Karpas-422 (cell line): Measurements from ENCODE around the gene ALG2. TPM values are rescaled to one million over a fixed set of nuclear protein-coding genes. Genes with fewer than 3 reads are reported as not detected.

Source experiments
- DNase-seq: peaks from one replicate; pipeline ENCODE4 v3.0.0-alpha.2; 2015
- H2AFZ ChIP-seq: fragments of 200-600 bp; sonication (generic); 2 replicates; pipeline ENCODE4 v1.6.1; 2014; ENCODE audit warnings: antibody characterized with exemption, low read length, mixed read lengths
- H3K27ac ChIP-seq: fragments of 200-600 bp; sonication (generic); 2 replicates; pipeline ENCODE4 v1.5.1; 2014; ENCODE audit warnings: mild to moderate bottlenecking, low read length, moderate library complexity
- H3K27me3 ChIP-seq: fragments of 200-600 bp; sonication (generic); 2 replicates; pipeline ENCODE4 v1.6.1; 2014; ENCODE audit warnings: low read length, mixed read lengths
- H3K36me3 ChIP-seq: fragments of 200-600 bp; sonication (generic); 2 replicates; pipeline ENCODE4 v1.6.1; 2014; ENCODE audit warnings: low read length, mixed read lengths; ENCODE audit not compliant: insufficient read depth
- H3K4me1 ChIP-seq: fragments of 200-600 bp; sonication (generic); 2 replicates; pipeline ENCODE4 v1.6.1; 2014; ENCODE audit warnings: mild to moderate bottlenecking, low read length, mixed read lengths
- H3K4me2 ChIP-seq: fragments of 200-600 bp; sonication (generic); 2 replicates; pipeline ENCODE4 v1.6.1; 2014; ENCODE audit warnings: low read length, low read depth, mild to moderate bottlenecking; ENCODE audit not compliant: poor library complexity, severe bottlenecking
- H3K4me3 ChIP-seq: fragments of 200-600 bp; sonication (generic); 2 replicates; pipeline ENCODE4 v1.5.1; 2014; ENCODE audit warnings: mild to moderate bottlenecking, antibody characterized with exemption, low read length, mixed read lengths
- H3K79me2 ChIP-seq: fragments of 200-600 bp; sonication (generic); 2 replicates; pipeline ENCODE4 v1.6.1; 2014; ENCODE audit warnings: mild to moderate bottlenecking, low read length, mixed read lengths
- H3K9ac ChIP-seq: fragments of 200-600 bp; sonication (generic); 2 replicates; pipeline ENCODE4 v1.6.0; 2014; ENCODE audit warnings: low read length
- H3K9me2 ChIP-seq: fragments of 200-600 bp; sonication (generic), shearing (Covaris generic); replicated peaks from 2 replicates; pipeline ENCODE4 v1.6.0; 2014; ENCODE audit warnings: mild to moderate bottlenecking, low read length, moderate library complexity; ENCODE audit not compliant: insufficient read depth
- H3K9me3 ChIP-seq: fragments of 300-700, 200-600 bp; sonication (generic); 2 replicates; pipeline ENCODE4 v1.6.1; 2014; ENCODE audit warnings: low read length, mixed read lengths
- H4K20me1 ChIP-seq: fragments of 200-600 bp; sonication (generic); 2 replicates; pipeline ENCODE4 v1.6.1; 2014; ENCODE audit warnings: mild to moderate bottlenecking, antibody characterized with exemption, low read length, low read depth; ENCODE audit not compliant: insufficient read depth
- total RNA-seq: library from RNA; depleted of rRNA; stranded (reverse); fragments of >200 nt; shearing (Covaris generic); gene quantifications from 2 replicates; pipeline ENCODE4 v1.2.3, GENCODE V29; 2014; ENCODE audit warnings: low replicate concordance

Gene ALG2
- total RNA-seq, 1 experiment from 2014 or later: 19.9 TPM

- H3K36me3 ChIP-seq: no peaks in the 10 kb centered on the region
- no peak overlapping the region for H3K4me3 ChIP-seq
- no peak overlapping the region for H3K9ac ChIP-seq
- H3K4me2 ChIP-seq: no peak overlapping the region
- no peak overlapping the region for H3K27ac ChIP-seq
- peaks cover 27% of the 10 kb centered on the region for H3K4me1 ChIP-seq
- no peak overlapping the region for H2AFZ ChIP-seq
- no peaks in the 10 kb centered on the region for H3K79me2 ChIP-seq
- no peaks in the 10 kb centered on the region for H3K27me3 ChIP-seq
- H4K20me1 ChIP-seq: no peaks in the 10 kb centered on the region
- no peaks in the 10 kb centered on the region for H3K9me2 ChIP-seq
- no peaks in the 10 kb centered on the region for H3K9me3 ChIP-seq
- DNase-seq: no peak
These were observed 40.2 kb upstream of the ALG2 start for GRCh38 chr9:99261923-99262322.

- Histone ChIP-seq H3K27ac (no peak overlapping the region), H3K9ac (peak overlapping the region; percentile 43), H2AFZ (peak overlapping the region; percentile 81)
These were observed 37.6 kb upstream of the ALG2 start for GRCh38 chr9:99259231-99259918.

GRCh38 chr9:99257723-99258389 is 36.1 kb upstream of the ALG2 start:
- H3K4me1 ChIP-seq: peaks cover 12% of the 10 kb centered on the region
- no peak overlapping the region for H2AFZ ChIP-seq
- no peak overlapping the region for H3K4me3 ChIP-seq
- H4K20me1 ChIP-seq: no peaks in the 10 kb centered on the region
- H3K9me2 ChIP-seq: no peaks in the 10 kb centered on the region
- no peak overlapping the region for H3K4me2 ChIP-seq
- no peak overlapping the region for H3K27ac ChIP-seq
- H3K79me2 ChIP-seq: no peaks in the 10 kb centered on the region
- DNase-seq: no peak
- no peaks in the 10 kb centered on the region for H3K9me3 ChIP-seq
- H3K36me3 ChIP-seq: no peaks in the 10 kb centered on the region
- no peak overlapping the region for H3K9ac ChIP-seq
- H3K27me3 ChIP-seq: no peaks in the 10 kb centered on the region

More at GRCh38 chr9:99259231-99259918, 37.6 kb upstream of the ALG2 start:
- no peak for DNase-seq
- no peaks in the 10 kb centered on the region for H3K27me3 ChIP-seq
- no peaks in the 10 kb centered on the region for H3K9me3 ChIP-seq
- peak overlapping the region; percentile 50 for H3K4me2 ChIP-seq
- H3K36me3 ChIP-seq: no peaks in the 10 kb centered on the region
- H3K79me2 ChIP-seq: no peaks in the 10 kb centered on the region
- no peaks in the 10 kb centered on the region for H4K20me1 ChIP-seq
- H3K9me2 ChIP-seq: no peaks in the 10 kb centered on the region
- no peak overlapping the region for H3K4me3 ChIP-seq
- H3K4me1 ChIP-seq: peaks cover 17% of the 10 kb centered on the region

- H2AFZ ChIP-seq: no peak overlapping the region
- H3K4me2 ChIP-seq: no peak overlapping the region
- peaks cover 12% of the 10 kb centered on the region for H3K4me1 ChIP-seq
- no peaks in the 10 kb centered on the region for H3K9me3 ChIP-seq
- no peaks in the 10 kb centered on the region for H3K9me2 ChIP-seq
- H3K27ac ChIP-seq: no peak overlapping the region
- H3K79me2 ChIP-seq: no peaks in the 10 kb centered on the region
- H3K9ac ChIP-seq: no peak overlapping the region
- no peaks in the 10 kb centered on the region for H4K20me1 ChIP-seq
- H3K36me3 ChIP-seq: no peaks in the 10 kb centered on the region
- no peak for DNase-seq
- no peaks in the 10 kb centered on the region for H3K27me3 ChIP-seq
- no peak overlapping the region for H3K4me3 ChIP-seq
These were observed 33.9 kb upstream of the ALG2 start for GRCh38 chr9:99255651-99256050.

- Histone ChIP-seq H3K4me1 (no peaks in the 10 kb centered on the region; the same call in 1 of the 2 replicates), H3K9ac (no peak overlapping the region), H3K9me2 (no peaks in the 10 kb centered on the region), H3K27ac (no peak overlapping the region), H3K79me2 (no peaks in the 10 kb centered on the region), H4K20me1 (no peaks in the 10 kb centered on the region), H2AFZ (no peak overlapping the region), H3K9me3 (no peaks in the 10 kb centered on the region), H3K4me2 (no peak overlapping the region), H3K27me3 (no peaks in the 10 kb centered on the region), H3K36me3 (no peaks in the 10 kb centered on the region), H3K4me3 (no peak overlapping the region)
- DNase-seq: no peak
These were observed 32.2 kb upstream of the ALG2 start for GRCh38 chr9:99253772-99254431.

GRCh38 chr9:99253134-99253533 is 31.4 kb upstream of the ALG2 start:
- Histone ChIP-seq H3K9me3 (no peaks in the 10 kb centered on the region), H3K79me2 (no peaks in the 10 kb centered on the region), H4K20me1 (no peaks in the 10 kb centered on the region), H2AFZ (no peak overlapping the region), H3K27me3 (no peaks in the 10 kb centered on the region), H3K27ac (no peak overlapping the region), H3K9me2 (no peaks in the 10 kb centered on the region), H3K4me1 (no peaks in the 10 kb centered on the region; the same call in 1 of the 2 replicates), H3K4me3 (no peak overlapping the region), H3K9ac (no peak overlapping the region), H3K36me3 (no peaks in the 10 kb centered on the region), H3K4me2 (no peak overlapping the region)
- no peak for DNase-seq

GRCh38 chr9:99251157-99251556 is 29.4 kb upstream of the ALG2 start:
- Histone ChIP-seq H3K27ac (no peak overlapping the region), H2AFZ (no peak overlapping the region), H3K9me3 (no peaks in the 10 kb centered on the region), H3K79me2 (no peaks in the 10 kb centered on the region), H3K27me3 (no peaks in the 10 kb centered on the region), H3K9ac (no peak overlapping the region), H3K4me3 (no peak overlapping the region), H3K4me2 (no peak overlapping the region), H3K9me2 (no peaks in the 10 kb centered on the region), H3K36me3 (no peaks in the 10 kb centered on the region), H4K20me1 (no peaks in the 10 kb centered on the region), H3K4me1 (no peaks in the 10 kb centered on the region; the same call in 1 of the 2 replicates)
- DNase-seq: no peak

GRCh38 chr9:99249619-99250018 is 27.9 kb upstream of the ALG2 start:
- no peaks in the 10 kb centered on the region for H4K20me1 ChIP-seq
- no peaks in the 10 kb centered on the region for H3K9me2 ChIP-seq
- no peak overlapping the region for H3K4me3 ChIP-seq
- H2AFZ ChIP-seq: no peak overlapping the region
- no peaks in the 10 kb centered on the region; the same call in 1 of the 2 replicates for H3K4me1 ChIP-seq
- no peaks in the 10 kb centered on the region for H3K27me3 ChIP-seq
- no peak overlapping the region for H3K4me2 ChIP-seq
- H3K9me3 ChIP-seq: no peaks in the 10 kb centered on the region
- no peaks in the 10 kb centered on the region for H3K79me2 ChIP-seq
- no peak overlapping the region for H3K9ac ChIP-seq
- DNase-seq: no peak
- H3K27ac ChIP-seq: no peak overlapping the region
- H3K36me3 ChIP-seq: no peaks in the 10 kb centered on the region
